LNCaP clone FGC (cell line): ENCODE results near the gene KCND3.
A peak's percentile ranks its signal among the peaks of the same experiment; 100 is the strongest.

Experiments used
- DNase-seq: peaks from one replicate; pipeline ENCODE4 v3.0.0-alpha.2; 2011; ENCODE audit warnings: low read depth
- H3K4me3 ChIP-seq: 2 replicates; pipeline ENCODE4 v1.5.1; 2011; ENCODE audit warnings: mild to moderate bottlenecking, low read depth, low read length, control low read depth
- CTCF ChIP-seq: IDR thresholded peaks from 2 replicates; pipeline ENCODE4 v1.5.1; 2012; ENCODE audit warnings: mild to moderate bottlenecking; ENCODE audit not compliant: control insufficient read depth, insufficient read depth; ENCODE audit errors: extremely low read depth

KCND3 gene

GRCh38 chr1:111842411-111842810 is 147.1 kb downstream of the KCND3 start:
- DNase-seq, result no peak
- TF ChIP-seq CTCF, result no peak

GRCh38 chr1:111841746-111842145 is 147.7 kb downstream of the KCND3 start:
- no peak for DNase-seq
- no peak overlapping the region for H3K4me3 ChIP-seq
- TF ChIP-seq CTCF, result no peak

More at GRCh38 chr1:111842411-111842810, 147.1 kb downstream of the KCND3 start:
- no peak overlapping the region for H3K4me3 ChIP-seq

GRCh38 chr1:111841189-111841588 is 148.3 kb downstream of the KCND3 start:
- peak; percentile 56 for DNase-seq
- TF ChIP-seq CTCF, result no peak
- no peak overlapping the region for H3K4me3 ChIP-seq

- H3K4me3 ChIP-seq, result no peak overlapping the region
- DNase-seq, result peak; percentile 38
- TF ChIP-seq CTCF, result no peak
Measured at GRCh38 chr1:111837393-111837792, 152.1 kb downstream of the KCND3 start.

- no peak for DNase-seq
- TF ChIP-seq CTCF, result no peak
- no peak overlapping the region for H3K4me3 ChIP-seq
Measured at GRCh38 chr1:111836111-111836510, 153.4 kb downstream of the KCND3 start.

- TF ChIP-seq CTCF, result no peak
- no peak overlapping the region for H3K4me3 ChIP-seq
- DNase-seq, result no peak
Measured at GRCh38 chr1:111835514-111835913, 154.0 kb downstream of the KCND3 start.

GRCh38 chr1:111834956-111835355 is 154.5 kb downstream of the KCND3 start:
- TF ChIP-seq CTCF, result no peak
- DNase-seq, result no peak
- H3K4me3 ChIP-seq, result no peak overlapping the region
